Fibroblast of pulmonary artery (primary cell): ENCODE results near the gene MGAT4B.

Experiments used
- DNase-seq: peaks from one replicate; pipeline ENCODE4 v3.0.0-alpha.2; 2010; ENCODE audit warnings: low read depth
- H3K4me3 ChIP-seq: replicated peaks from 2 replicates; pipeline ENCODE4 v1.5.1; 2011; ENCODE audit warnings: low read depth, mild to moderate bottlenecking, control low read depth, low read length, moderate library complexity
- TF ChIP-seq, protein P1 (sequence below): IDR thresholded peaks from 2 replicates; pipeline ENCODE4 v1.5.1; 2011; ENCODE audit warnings: mild to moderate bottlenecking, control low read depth, low read length, inconsistent platforms; ENCODE audit errors: missing control alignments

Gene MGAT4B

DNA sequence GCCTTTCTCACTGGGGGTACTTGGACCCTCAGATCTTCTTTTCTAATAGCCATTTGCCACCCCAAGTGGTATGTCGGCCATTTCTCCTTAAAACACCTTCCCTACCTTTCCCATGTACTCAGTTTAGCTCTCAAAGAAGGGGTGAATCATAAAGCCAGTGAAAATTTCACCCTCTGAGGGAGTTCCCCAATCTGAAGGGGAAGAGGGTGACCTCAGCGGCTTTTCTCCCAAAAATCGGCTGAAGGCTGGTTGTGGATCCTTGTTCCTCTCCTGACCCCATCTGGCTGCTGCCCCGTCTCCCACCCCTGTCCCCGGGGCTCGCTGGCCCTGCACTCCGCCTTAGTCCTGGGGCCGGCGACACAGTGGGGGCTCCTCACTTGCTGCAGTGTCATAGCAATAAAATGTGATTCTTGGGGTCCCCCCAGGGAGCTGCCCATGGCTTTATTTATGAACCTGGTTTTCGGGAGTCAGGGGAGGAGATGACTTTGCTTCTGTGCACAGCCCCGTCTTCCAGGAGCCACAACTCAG lies 30.2 kb downstream of the MGAT4B start:
- H3K4me3 ChIP-seq: no peak overlapping the region
- no peak for DNase-seq
- TF ChIP-seq, protein P1, sequence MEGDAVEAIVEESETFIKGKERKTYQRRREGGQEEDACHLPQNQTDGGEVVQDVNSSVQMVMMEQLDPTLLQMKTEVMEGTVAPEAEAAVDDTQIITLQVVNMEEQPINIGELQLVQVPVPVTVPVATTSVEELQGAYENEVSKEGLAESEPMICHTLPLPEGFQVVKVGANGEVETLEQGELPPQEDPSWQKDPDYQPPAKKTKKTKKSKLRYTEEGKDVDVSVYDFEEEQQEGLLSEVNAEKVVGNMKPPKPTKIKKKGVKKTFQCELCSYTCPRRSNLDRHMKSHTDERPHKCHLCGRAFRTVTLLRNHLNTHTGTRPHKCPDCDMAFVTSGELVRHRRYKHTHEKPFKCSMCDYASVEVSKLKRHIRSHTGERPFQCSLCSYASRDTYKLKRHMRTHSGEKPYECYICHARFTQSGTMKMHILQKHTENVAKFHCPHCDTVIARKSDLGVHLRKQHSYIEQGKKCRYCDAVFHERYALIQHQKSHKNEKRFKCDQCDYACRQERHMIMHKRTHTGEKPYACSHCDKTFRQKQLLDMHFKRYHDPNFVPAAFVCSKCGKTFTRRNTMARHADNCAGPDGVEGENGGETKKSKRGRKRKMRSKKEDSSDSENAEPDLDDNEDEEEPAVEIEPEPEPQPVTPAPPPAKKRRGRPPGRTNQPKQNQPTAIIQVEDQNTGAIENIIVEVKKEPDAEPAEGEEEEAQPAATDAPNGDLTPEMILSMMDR: no peak

DNA sequence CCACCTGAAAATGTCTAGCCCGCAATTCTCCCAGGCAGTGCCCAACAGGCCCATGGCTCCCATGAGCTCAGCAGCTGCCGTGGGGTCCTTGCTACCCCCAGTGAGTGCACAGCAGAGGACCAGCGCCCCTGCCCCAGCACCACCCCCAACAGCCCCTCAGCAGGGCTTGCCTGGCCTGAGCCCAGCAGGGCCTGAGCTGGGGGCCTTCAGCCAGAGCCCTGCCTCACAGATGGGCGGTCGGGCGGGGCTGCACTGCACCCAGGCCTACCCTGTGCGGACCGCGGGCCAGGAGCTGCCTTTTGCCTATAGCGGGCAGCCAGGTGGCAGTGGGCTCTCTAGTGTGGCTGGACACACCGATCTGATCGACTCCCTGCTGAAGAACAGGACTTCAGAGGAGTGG lies 32.2 kb downstream of the MGAT4B start:
- TF ChIP-seq, protein P1: no peak
- DNase-seq: no peak
- H3K4me3 ChIP-seq: no peak overlapping the region

DNA sequence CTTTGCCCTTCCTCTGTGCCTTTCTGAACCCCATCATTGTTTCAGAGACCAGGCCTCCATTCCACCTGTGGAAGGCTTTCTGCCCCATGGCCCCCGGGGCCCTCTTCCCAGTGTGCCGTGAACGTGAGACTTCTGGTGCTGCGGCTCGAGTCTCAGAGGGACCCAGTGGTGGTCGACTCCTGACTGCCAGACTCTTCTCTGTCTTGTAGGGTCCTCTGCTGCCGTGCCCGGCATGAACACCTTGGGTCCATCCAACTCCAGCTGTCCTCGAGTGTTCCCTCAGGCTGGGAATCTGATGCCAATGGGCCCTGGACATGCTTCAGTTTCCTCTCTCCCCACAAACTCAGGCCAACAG lies 33.0 kb downstream of the MGAT4B start:
- TF ChIP-seq, protein P1: no peak
- H3K4me3 ChIP-seq: no peak overlapping the region
- no peak for DNase-seq

DNA sequence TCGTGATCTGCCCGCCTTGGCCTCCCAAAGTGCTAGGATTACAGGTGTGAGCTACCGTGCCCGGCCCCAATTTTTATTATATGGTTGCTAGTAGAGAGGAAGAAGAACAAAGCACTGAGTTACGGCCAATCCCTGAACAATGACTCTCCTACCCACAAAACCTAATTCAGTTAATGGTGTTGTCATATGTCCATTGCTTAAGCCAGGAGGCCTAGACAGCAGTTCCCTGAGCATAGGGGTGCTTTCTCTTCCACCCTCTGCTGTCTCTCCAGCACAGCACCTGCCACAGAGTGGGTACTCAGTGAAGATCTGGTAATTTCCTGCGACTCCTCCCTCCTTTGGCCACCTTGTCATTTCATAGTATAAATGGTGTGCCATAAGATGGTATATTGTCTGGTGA lies 34.3 kb downstream of the MGAT4B start:
- no peak for DNase-seq
- TF ChIP-seq, protein P1: no peak

DNA sequence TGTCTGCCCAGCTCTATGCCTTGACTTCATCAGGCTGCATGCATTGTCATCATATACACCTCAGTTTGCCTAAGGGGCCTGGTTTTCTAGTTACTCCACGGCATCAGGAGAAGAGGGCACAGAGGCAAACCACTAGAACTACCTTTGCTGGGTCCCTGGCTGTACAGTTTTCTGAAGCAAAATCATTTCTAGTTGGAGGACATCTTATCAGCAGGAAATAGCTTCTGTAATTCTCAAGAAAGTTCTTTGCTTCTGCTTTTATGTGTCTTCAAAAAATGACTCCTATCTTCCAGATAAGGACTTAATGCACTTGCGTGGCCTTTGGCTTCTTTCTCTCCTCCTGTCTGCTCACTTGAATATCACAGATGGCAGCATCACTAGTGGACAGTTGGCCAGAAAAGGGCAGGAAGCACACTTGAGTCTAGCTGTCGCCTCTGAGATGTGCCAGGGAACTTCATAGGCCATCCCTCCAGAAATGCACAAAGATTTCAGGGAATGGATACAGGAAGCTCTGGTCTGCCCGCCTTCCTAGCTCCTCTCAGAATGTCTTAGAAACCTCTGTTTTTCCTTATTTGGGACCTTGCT lies 35.3 kb downstream of the MGAT4B start:
- TF ChIP-seq, protein P1: no peak
- no peak for DNase-seq
- no peak overlapping the region for H3K4me3 ChIP-seq

More for the DNA sequence above, 34.3 kb downstream of the MGAT4B start:
- H3K4me3 ChIP-seq: no peak overlapping the region

DNA sequence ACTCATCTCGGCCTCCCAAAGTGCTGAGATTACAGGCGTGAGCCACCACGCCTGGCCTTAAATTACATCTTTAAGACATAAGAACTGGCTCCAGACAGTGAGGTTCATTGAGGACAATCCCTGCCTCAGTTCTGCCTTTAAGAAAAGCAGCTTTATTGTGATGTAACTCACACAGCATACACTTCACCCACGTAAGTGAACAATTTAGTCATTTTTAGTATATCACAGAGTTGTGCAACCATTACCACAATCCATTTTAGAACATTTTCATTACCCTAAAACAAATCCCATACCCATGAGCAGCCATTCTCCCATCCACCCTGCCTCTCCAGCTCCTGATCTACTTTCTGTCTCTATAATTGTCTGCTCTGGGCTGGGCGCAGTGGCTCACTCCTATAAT lies 36.9 kb downstream of the MGAT4B start:
- no peak for DNase-seq
- TF ChIP-seq, protein P1: no peak

DNA sequence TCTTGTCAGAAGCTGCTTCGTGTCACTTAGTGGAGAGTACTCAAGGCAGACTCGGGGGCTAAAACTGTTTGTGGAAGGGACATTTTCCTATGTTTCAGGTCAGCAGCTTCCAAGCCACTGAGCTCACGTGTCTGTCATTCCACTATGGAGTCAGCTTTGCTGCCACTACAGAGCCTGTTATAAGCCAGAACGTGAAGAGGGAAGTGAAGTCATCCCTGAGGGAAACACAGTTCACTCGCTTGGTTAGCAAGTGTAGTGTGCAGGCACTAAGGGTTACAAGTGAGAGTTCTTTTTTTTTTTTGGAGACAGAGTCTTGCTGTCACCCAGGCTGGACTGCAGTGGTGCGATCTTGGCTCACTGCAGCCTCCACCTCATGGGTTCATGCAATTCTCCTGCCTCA lies 37.4 kb downstream of the MGAT4B start:
- no peak overlapping the region for H3K4me3 ChIP-seq
- TF ChIP-seq, protein P1: no peak
- DNase-seq: no peak

More for the DNA sequence above, 36.9 kb downstream of the MGAT4B start:
- no peak overlapping the region for H3K4me3 ChIP-seq
